Stimulated activated CD8-positive, alpha-beta memory T cell treated with anti-CD3 and anti-CD28 coated beads, Interleukin-12 subunit alpha, Interleukin-12 subunit beta, amount 100 ng/mL, for 24 hours (primary cell): ENCODE results near the gene SLC50A1.

Experiments
- DNase-seq: peaks from one replicate; pipeline ENCODE4 v3.0.0-alpha.2; 2020; ENCODE audit errors: extremely low read depth

SLC50A1 gene

GRCh38 chr1:155170101-155170785, 34.6 kb downstream of the SLC50A1 start:
- no peak for DNase-seq

GRCh38 chr1:155170806-155171205, 35.2 kb downstream of the SLC50A1 start:
- DNase-seq: no peak

- no peak for DNase-seq
These were observed 36.4 kb downstream of the SLC50A1 start for GRCh38 chr1:155171836-155172731.

- peak; percentile 87 for DNase-seq
These were observed 37.3 kb downstream of the SLC50A1 start, which contains the start of gene KRTCAP2 for GRCh38 chr1:155172732-155173477. TSS of gene KRTCAP2 (minus strand) at chr1:155173304. CDS start at chr1:155173224, 80 bp downstream.

GRCh38 chr1:155173478-155174323, 38.0 kb downstream of the SLC50A1 start, which contains the start of gene TRIM46:
TSS of gene TRIM46 (plus strand) at chr1:155173849. CDS start at chr1:155173967, 118 bp downstream.
- no peak for DNase-seq

GRCh38 chr1:155174324-155175280, 39.0 kb downstream of the SLC50A1 start:
- no peak for DNase-seq

GRCh38 chr1:155175281-155175926, 39.8 kb downstream of the SLC50A1 start:
- DNase-seq: no peak

- DNase-seq: no peak
These were observed 40.3 kb downstream of the SLC50A1 start for GRCh38 chr1:155175927-155176371.

- DNase-seq: no peak
These were observed 41.0 kb downstream of the SLC50A1 start for GRCh38 chr1:155176544-155177071.

GRCh38 chr1:155177192-155177917, 41.7 kb downstream of the SLC50A1 start:
- no peak for DNase-seq

GRCh38 chr1:155177918-155178281, 42.2 kb downstream of the SLC50A1 start:
- no peak for DNase-seq

- DNase-seq: no peak
These were observed 42.9 kb downstream of the SLC50A1 start for GRCh38 chr1:155178441-155179111.

GRCh38 chr1:155179112-155180031, 43.7 kb downstream of the SLC50A1 start:
- no peak for DNase-seq

- no peak for DNase-seq
These were observed 45.9 kb downstream of the SLC50A1 start for GRCh38 chr1:155181371-155182051.

GRCh38 chr1:155182052-155182550, 46.4 kb downstream of the SLC50A1 start:
- no peak for DNase-seq

- no peak for DNase-seq
These were observed 48.1 kb downstream of the SLC50A1 start for GRCh38 chr1:155183775-155184221.
